ENCODE results near the gene LEUTX. TPM values are rescaled to one million over a fixed set of nuclear protein-coding genes. Genes with fewer than 3 reads are reported as not detected.

LEUTX gene, protein sequence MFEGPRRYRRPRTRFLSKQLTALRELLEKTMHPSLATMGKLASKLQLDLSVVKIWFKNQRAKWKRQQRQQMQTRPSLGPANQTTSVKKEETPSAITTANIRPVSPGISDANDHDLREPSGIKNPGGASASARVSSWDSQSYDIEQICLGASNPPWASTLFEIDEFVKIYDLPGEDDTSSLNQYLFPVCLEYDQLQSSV
- not detected for total RNA-seq

DNA sequence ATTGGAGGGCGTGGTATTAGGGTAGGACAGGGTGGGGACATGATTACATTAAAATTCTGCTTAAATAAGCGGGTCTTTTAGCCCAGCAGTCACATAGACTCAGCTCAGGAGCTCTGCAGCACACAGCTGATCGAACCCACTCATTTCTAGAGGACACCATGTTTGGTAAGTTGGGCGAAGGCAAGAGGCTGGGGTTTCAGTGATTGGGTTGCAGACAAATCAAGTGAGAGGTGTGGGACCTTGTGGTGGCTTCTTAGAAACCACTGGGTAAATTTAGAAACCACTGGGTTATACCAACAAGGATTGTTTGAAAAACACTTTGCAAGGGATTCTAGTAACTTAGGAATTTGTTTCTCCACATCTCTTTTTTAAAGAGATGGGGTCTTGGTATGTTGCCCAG is at the start of gene LEUTX:
LEUTX (plus strand) TSS at position 92 of the 400 bp plus-strand sequence; CDS start at position 159, 67 bp downstream.
- 71% methylated on average over 4 of the region's 4 CpGs for WGBS

DNA sequence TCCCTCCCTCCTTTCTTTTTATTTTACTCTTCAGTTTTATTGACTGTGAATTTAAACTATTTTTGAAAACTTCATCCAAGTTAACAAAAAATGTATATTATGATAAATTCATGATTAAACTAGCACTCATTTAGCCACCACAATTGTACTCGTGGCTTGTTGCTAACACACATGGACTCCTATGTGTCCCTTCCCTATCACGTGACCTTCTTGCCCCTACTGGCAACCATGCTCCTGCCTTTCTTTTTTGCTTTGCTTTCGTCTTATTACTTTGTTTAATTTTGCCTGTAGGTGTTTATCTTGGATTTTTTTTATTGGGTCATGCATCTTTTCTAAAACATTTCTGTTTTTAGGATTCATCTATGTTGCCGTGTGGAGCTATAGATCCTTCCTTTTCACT is 49.1 kb upstream of the LEUTX start:
- no peak overlapping the region for H3K27ac ChIP-seq
- DNase-seq (ENCODE audit: low spot score in 2 of 2): no peak
- WGBS: 70% methylated on average over 4 of the region's 4 CpGs
- H3K4me1 ChIP-seq: no peaks in the 10 kb centered on the region
- H3K36me3 ChIP-seq: no peaks in the 10 kb centered on the region
- TF ChIP-seq, protein P1, sequence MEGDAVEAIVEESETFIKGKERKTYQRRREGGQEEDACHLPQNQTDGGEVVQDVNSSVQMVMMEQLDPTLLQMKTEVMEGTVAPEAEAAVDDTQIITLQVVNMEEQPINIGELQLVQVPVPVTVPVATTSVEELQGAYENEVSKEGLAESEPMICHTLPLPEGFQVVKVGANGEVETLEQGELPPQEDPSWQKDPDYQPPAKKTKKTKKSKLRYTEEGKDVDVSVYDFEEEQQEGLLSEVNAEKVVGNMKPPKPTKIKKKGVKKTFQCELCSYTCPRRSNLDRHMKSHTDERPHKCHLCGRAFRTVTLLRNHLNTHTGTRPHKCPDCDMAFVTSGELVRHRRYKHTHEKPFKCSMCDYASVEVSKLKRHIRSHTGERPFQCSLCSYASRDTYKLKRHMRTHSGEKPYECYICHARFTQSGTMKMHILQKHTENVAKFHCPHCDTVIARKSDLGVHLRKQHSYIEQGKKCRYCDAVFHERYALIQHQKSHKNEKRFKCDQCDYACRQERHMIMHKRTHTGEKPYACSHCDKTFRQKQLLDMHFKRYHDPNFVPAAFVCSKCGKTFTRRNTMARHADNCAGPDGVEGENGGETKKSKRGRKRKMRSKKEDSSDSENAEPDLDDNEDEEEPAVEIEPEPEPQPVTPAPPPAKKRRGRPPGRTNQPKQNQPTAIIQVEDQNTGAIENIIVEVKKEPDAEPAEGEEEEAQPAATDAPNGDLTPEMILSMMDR (IDR thresholded peaks at IDR 0.05): no peak
- TF ChIP-seq POLR2AphosphoS5 (IDR thresholded peaks at IDR 0.05) (no peak), POLR2A (IDR thresholded peaks at IDR 0.05) (no peak), EP300 (IDR thresholded peaks at IDR 0.05) (no peak)
- no peak overlapping the region for H3K4me3 ChIP-seq
- no peaks in the 10 kb centered on the region for H3K9me3 ChIP-seq
- H3K27me3 ChIP-seq: peaks cover 13% of the 10 kb centered on the region

More for the DNA sequence above, at the start of gene LEUTX:
- Histone ChIP-seq H3K4me1 (no peaks in the 10 kb centered on the region), H3K27me3 (peaks cover 12% of the 10 kb centered on the region), H3K36me3 (no peaks in the 10 kb centered on the region), H3K27ac (no peak within 1 kb of the TSS), H3K4me3 (no peak within 1 kb of the TSS), H3K9me3 (no peaks in the 10 kb centered on the region)
- DNase-seq (ENCODE audit: low spot score in 2 of 2): no peak
- no peak for TF ChIP-seq POLR2AphosphoS5 (IDR thresholded peaks at IDR 0.05)
- TF ChIP-seq, protein P1 (IDR thresholded peaks at IDR 0.05): no peak
- no peak for TF ChIP-seq EP300 (IDR thresholded peaks at IDR 0.05)
- TF ChIP-seq POLR2A (IDR thresholded peaks at IDR 0.05): no peak

DNA sequence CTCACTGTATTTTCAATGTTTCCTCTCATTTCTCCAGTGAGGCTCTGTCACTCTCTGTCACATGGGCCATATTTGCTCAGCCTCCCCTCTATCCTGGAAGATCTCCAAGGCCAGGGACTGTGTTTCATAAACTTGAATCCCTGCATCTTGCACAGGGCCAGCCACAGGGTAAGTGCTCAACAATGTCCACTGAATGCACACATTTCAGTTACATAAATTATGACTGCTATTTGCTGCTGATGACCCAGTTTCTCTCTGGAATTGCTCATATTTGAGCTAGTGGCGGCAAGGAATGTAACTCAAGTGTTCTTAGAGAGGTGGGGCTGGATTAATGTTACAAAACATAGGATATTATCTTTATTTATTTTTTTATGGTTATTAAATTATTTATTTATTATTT is 47.0 kb upstream of the LEUTX start:
- DNase-seq (ENCODE audit: low spot score in 2 of 2): no peak
- 50% methylated on average over 1 of the region's 1 CpG for WGBS

DNA sequence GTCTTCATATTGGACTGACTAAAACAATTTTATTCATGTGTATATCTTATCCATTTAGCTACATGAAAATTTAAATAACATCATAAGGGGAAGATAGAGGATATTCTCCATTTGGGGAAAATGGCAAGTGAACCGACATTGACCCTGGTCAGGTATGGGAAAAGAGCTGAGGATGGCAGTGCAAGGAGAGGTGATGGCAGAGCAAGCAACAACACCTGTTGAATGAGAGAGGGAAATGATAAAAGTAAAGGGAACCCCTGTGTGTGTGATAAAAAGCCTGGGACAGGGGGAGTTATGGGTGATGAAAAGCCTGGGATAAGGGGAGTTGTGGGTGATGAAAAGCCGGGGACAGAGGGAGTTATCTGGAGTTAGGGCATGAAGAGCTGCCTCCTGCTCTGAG is 44.8 kb upstream of the LEUTX start:
- Histone ChIP-seq H3K27ac (no peak overlapping the region), H3K27me3 (peaks cover 22% of the 10 kb centered on the region), H3K4me1 (no peaks in the 10 kb centered on the region), H3K4me3 (no peak overlapping the region), H3K36me3 (no peaks in the 10 kb centered on the region), H3K9me3 (no peaks in the 10 kb centered on the region)
- WGBS: 90% methylated on average over 2 of the region's 2 CpGs
- no peak for DNase-seq (ENCODE audit: low spot score in 2 of 2)
- TF ChIP-seq, protein P1 (IDR thresholded peaks at IDR 0.05): no peak
- TF ChIP-seq POLR2AphosphoS5 (IDR thresholded peaks at IDR 0.05): no peak
- no peak for TF ChIP-seq POLR2A (IDR thresholded peaks at IDR 0.05)
- no peak for TF ChIP-seq EP300 (IDR thresholded peaks at IDR 0.05)

More for the DNA sequence above, 47.0 kb upstream of the LEUTX start:
- no peak overlapping the region for H3K27ac ChIP-seq
- peaks cover 13% of the 10 kb centered on the region for H3K27me3 ChIP-seq
- no peaks in the 10 kb centered on the region for H3K9me3 ChIP-seq
- no peaks in the 10 kb centered on the region for H3K36me3 ChIP-seq
- no peaks in the 10 kb centered on the region for H3K4me1 ChIP-seq
- TF ChIP-seq POLR2AphosphoS5 (IDR thresholded peaks at IDR 0.05) (no peak), EP300 (IDR thresholded peaks at IDR 0.05) (no peak), POLR2A (IDR thresholded peaks at IDR 0.05) (no peak)
- TF ChIP-seq, protein P1 (IDR thresholded peaks at IDR 0.05): no peak
- no peak overlapping the region for H3K4me3 ChIP-seq

DNA sequence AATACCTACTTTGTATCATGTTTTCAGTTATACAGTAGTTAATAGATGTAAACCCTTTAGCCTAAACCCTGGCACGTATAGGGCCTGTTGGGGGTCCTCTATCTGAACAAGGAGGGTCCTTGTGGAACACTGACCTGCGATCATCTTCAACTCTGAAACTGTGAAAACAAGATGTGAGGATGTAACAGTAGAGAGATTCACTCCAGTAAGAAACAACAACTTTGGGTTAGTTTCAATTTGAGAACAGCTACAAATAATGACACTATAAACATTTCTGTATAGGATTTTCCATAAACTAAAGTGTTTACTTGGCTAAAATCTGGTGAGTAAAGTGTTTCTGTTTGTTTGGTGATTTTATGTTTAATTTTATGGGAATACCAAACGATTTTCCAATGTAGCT is 43.0 kb upstream of the LEUTX start:
- H3K4me1 ChIP-seq: no peaks in the 10 kb centered on the region
- TF ChIP-seq EP300 (IDR thresholded peaks at IDR 0.05) (no peak), POLR2AphosphoS5 (IDR thresholded peaks at IDR 0.05) (no peak), POLR2A (IDR thresholded peaks at IDR 0.05) (no peak)
- TF ChIP-seq, protein P1 (IDR thresholded peaks at IDR 0.05): no peak
- H3K9me3 ChIP-seq: no peaks in the 10 kb centered on the region
- 62% methylated on average over 3 of the region's 3 CpGs for WGBS
- peaks cover 13% of the 10 kb centered on the region for H3K27me3 ChIP-seq
- H3K27ac ChIP-seq: no peak overlapping the region
- H3K4me3 ChIP-seq: no peak overlapping the region
- no peaks in the 10 kb centered on the region for H3K36me3 ChIP-seq
- no peak for DNase-seq (ENCODE audit: low spot score in 2 of 2)
